K562 (cell line): ENCODE measurements around the gene NRSN2. TPM values are rescaled to one million over a fixed set of nuclear protein-coding genes. Genes with fewer than 3 reads are reported as not detected.

Experiments used
- ARID1B ChIP-seq: fragments of 450-650 bp; IDR thresholded peaks from 2 replicates; pipeline ENCODE4 v1.6.1; 2016; ENCODE audit warnings: antibody characterized with exemption, mild to moderate bottlenecking, inconsistent platforms
- ATF1 ChIP-seq, 2 experiments: fragments of 450-650 bp in 1 of 2; IDR thresholded peaks; 2 replicates each; pipeline ENCODE4 v1.6.1; 2016; ENCODE audit warnings: missing compliant biosample characterization in 1 of 2, missing genetic modification characterization in 1 of 2
- BCL6 ChIP-seq: fragments of 250-450 bp; sonication (Bioruptor Pico); IDR thresholded peaks from 2 replicates; pipeline ENCODE4 v1.4.0; 2020
- BRD4 ChIP-seq: fragments of 200-600 bp; sonication (generic); IDR thresholded peaks from 2 replicates; pipeline ENCODE4 v1.6.1; 2017; ENCODE audit warnings: inconsistent platforms
- C11orf30 ChIP-seq: fragments of 450-650 bp; IDR thresholded peaks from 2 replicates; pipeline ENCODE4 v1.6.1; 2016; ENCODE audit warnings: low read depth, mild to moderate bottlenecking
- CAMTA2 ChIP-seq: fragments of 250-450 bp; sonication (Bioruptor Pico); conservative IDR thresholded peaks from 2 replicates; pipeline ENCODE4 v1.5.1; 2022
- CHD2 ChIP-seq: IDR thresholded peaks from 2 replicates; pipeline ENCODE4 v1.6.1; 2011; ENCODE audit warnings: low read depth, low read length
- CREB1 ChIP-seq, 2 experiments: sonication (generic) in 1 of 2; formaldehyde crosslinking in 1 of 2; IDR thresholded peaks; 2 replicates each; pipeline versions ENCODE4 v1.6.1 to v1.8.0; 2012 to 2022; ENCODE audit warnings: inconsistent platforms in 1 of 2, mild to moderate bottlenecking in 1 of 2, missing genetic modification reagents in 1 of 2, moderate library complexity in 1 of 2
- CREM ChIP-seq: IDR thresholded peaks from 2 replicates; pipeline ENCODE4 v1.6.1; 2014; ENCODE audit warnings: antibody characterized with exemption, low read depth
- EP400 ChIP-seq: fragments of 450-650 bp; IDR thresholded peaks from 2 replicates; pipeline ENCODE4 v1.6.1; 2017; ENCODE audit warnings: antibody characterized with exemption, mild to moderate bottlenecking, moderate library complexity
- FOXJ3 ChIP-seq: sonication (generic); formaldehyde crosslinking; IDR thresholded peaks from 2 replicates; pipeline ENCODE4 v1.4.0; 2020; ENCODE audit warnings: mild to moderate bottlenecking, missing genetic modification reagents
- HOXB6 ChIP-seq: fragments of 250-450 bp; sonication (Bioruptor Pico); IDR thresholded peaks from 2 replicates; pipeline ENCODE4 v1.5.1; 2022; ENCODE audit warnings: mild to moderate bottlenecking, borderline replicate concordance
- JUND ChIP-seq, 2 experiments: IDR thresholded peaks; 2 replicates in 1 of 2; 3 replicates in 1 of 2; pipeline ENCODE4 v1.6.1; 2011; ENCODE audit warnings: borderline replicate concordance in 2 of 2, low read depth in 2 of 2, low read length in 2 of 2, improper control_type of control experiment in 1 of 2, missing biosample characterization in 1 of 2, missing genetic modification characterization in 1 of 2, missing genetic modification reagents in 1 of 2
- NFIC ChIP-seq: fragments of 450-650 bp; IDR thresholded peaks from 2 replicates; pipeline ENCODE4 v1.6.1; 2017; ENCODE audit warnings: mild to moderate bottlenecking, inconsistent platforms
- NFRKB ChIP-seq: fragments of 450-650 bp; IDR thresholded peaks from 2 replicates; pipeline ENCODE4 v1.6.1; 2016; ENCODE audit warnings: low read depth
- PHF20 ChIP-seq: fragments of 450-650 bp; IDR thresholded peaks from 2 replicates; pipeline ENCODE4 v1.6.1; 2018; ENCODE audit not compliant: partially characterized antibody
- RBM25 ChIP-seq: fragments of 200-400 bp; formaldehyde crosslinking; IDR thresholded peaks from 2 replicates; pipeline ENCODE4 v1.6.1; 2018; ENCODE audit warnings: low read length, low read depth, moderate library complexity; ENCODE audit not compliant: severe bottlenecking
- SAP30 ChIP-seq: fragments of 200-600 bp; sonication (generic); IDR thresholded peaks from 2 replicates; pipeline ENCODE4 v1.6.1; 2012; ENCODE audit warnings: borderline replicate concordance, low read depth, mild to moderate bottlenecking, moderate library complexity, low read length, control low read depth, inconsistent platforms; ENCODE audit not compliant: insufficient read depth, poor library complexity, severe bottlenecking
- SMAD1 ChIP-seq: fragments of 150-350 bp; IDR thresholded peaks from 2 replicates; pipeline ENCODE4 v1.6.1; 2014; ENCODE audit warnings: low read length, low read depth; ENCODE audit not compliant: partially characterized antibody
- SOX6 ChIP-seq: fragments of 450-650 bp; IDR thresholded peaks from 2 replicates; pipeline ENCODE4 v1.6.1; 2014; ENCODE audit warnings: mild to moderate bottlenecking
- TEAD1 ChIP-seq, 2 experiments: fragments of 450-650 bp in 1 of 2; sonication (generic) in 1 of 2; formaldehyde crosslinking; IDR thresholded peaks; 2 replicates each; pipeline versions ENCODE4 v1.4.0 to v1.8.0; 2020 to 2022; ENCODE audit warnings: mild to moderate bottlenecking in 2 of 2, missing genetic modification reagents in 1 of 2
- TOE1 ChIP-seq, 2 experiments: fragments of 450-650 bp in 1 of 2; sonication (generic) in 1 of 2; formaldehyde crosslinking in 1 of 2; IDR thresholded peaks; 2 replicates each; pipeline versions ENCODE4 v1.7.1 to v1.8.0; 2016 to 2022; ENCODE audit warnings: borderline replicate concordance in 2 of 2, mild to moderate bottlenecking in 2 of 2, antibody characterized with exemption in 1 of 2, inconsistent platforms in 1 of 2, low read depth in 1 of 2, missing genetic modification reagents in 1 of 2, moderate library complexity in 1 of 2
- TRIM24 ChIP-seq, 2 experiments: fragments of 450-650 bp; IDR thresholded peaks; 2 replicates each; pipeline ENCODE4 v1.6.1; 2016
- YY1 ChIP-seq, 3 experiments: IDR thresholded peaks; 2 replicates each; pipeline ENCODE4 v1.6.1; 2011; ENCODE audit warnings: low read length in 2 of 3, mild to moderate bottlenecking in 2 of 3, moderate library complexity in 2 of 3, borderline replicate concordance in 1 of 3, control low read depth in 1 of 3, low read depth in 1 of 3; ENCODE audit not compliant: insufficient read depth in 3 of 3, insufficient replicate concordance in 2 of 3, control insufficient read depth in 1 of 3, insufficient read length in 1 of 3; ENCODE audit errors: extremely low read depth in 1 of 3
- ZNF174 ChIP-seq: fragments of 250-450 bp; sonication (Bioruptor Pico); IDR thresholded peaks from 2 replicates; pipeline ENCODE4 v1.4.0; 2020; ENCODE audit warnings: mild to moderate bottlenecking
- ZNF780A ChIP-seq: fragments of 250-450 bp; sonication (Bioruptor Pico); IDR thresholded peaks from 2 replicates; pipeline ENCODE4 v1.5.0; 2021; ENCODE audit warnings: mild to moderate bottlenecking
- ZNF785 ChIP-seq: fragments of 250-450 bp; sonication (Bioruptor Pico); IDR thresholded peaks from 2 replicates; pipeline ENCODE4 v1.4.0; 2020; ENCODE audit warnings: mild to moderate bottlenecking
- polyA plus RNA-seq, 8 experiments: library from polyadenylated mRNA; depleted of rRNA in 4 of 8; stranded (reverse) in 5 of 8; unstranded in 3 of 8; fragments of >200 nt; fragmentation: Nextera tagmentation in 2 of 8; fragmentation: Illumina TruSeq in 1 of 8; extraction: Ambion mirVana in 2 of 8; extraction: Trizol in 1 of 8; gene quantifications; 2 replicates each; pipeline versions ENCODE4 v1.2.1 to v1.2.3, GENCODE V29; 2011 to 2014; ENCODE audit warnings: inconsistent platforms in 1 of 8, missing spikeins in 1 of 8
- total RNA-seq, 7 experiments: library from RNA; depleted of rRNA in 6 of 7; stranded (reverse); fragments of >200 nt in 6 of 7; fragmentation: Illumina TruSeq in 2 of 7; extraction: Trizol in 2 of 7; gene quantifications; 2 replicates each; pipeline versions ENCODE4 v1.2.1 to v1.2.3, GENCODE V29; 2011 to 2021; ENCODE audit warnings: low replicate concordance in 1 of 7
- TF ChIP-seq, protein P1 (sequence below): sonication (generic); formaldehyde crosslinking; IDR thresholded peaks from 2 replicates; pipeline ENCODE4 v1.8.1; 2022; ENCODE audit warnings: missing genetic modification reagents

NRSN2 gene
- total and polyA plus RNA-seq, 9 of the 15 experiments (the other 6 are each of a cell fraction or from before 2014, with no cell fraction given) = 7.5 to 29.7 (median 11.1) TPM

- no peak for TF ChIP-seq ARID1B
- TF ChIP-seq RBM25 = no peak
- TF ChIP-seq EP400 = peak; percentile 29; the same call in 1 of the 2 replicates
- TF ChIP-seq ZNF785 (CRISPR knock-in tag) = no peak
- no peak for TF ChIP-seq HOXB6
- no peak for TF ChIP-seq CHD2
- peak; percentile 38 for TF ChIP-seq SAP30
- peak; percentile 1; the same call in 1 of the 2 replicates for TF ChIP-seq BRD4
- TF ChIP-seq FOXJ3 (CRISPR knock-in tag) = no peak
- no peak for TF ChIP-seq TOE1 (IDR thresholded peaks at IDR 0.05; ENCODE audit: borderline replicate concordance)
- TF ChIP-seq TOE1 (CRISPR knock-in tag; IDR thresholded peaks at IDR 0.05; ENCODE audit: borderline replicate concordance, low read depth) = no peak
- TF ChIP-seq, protein P1, sequence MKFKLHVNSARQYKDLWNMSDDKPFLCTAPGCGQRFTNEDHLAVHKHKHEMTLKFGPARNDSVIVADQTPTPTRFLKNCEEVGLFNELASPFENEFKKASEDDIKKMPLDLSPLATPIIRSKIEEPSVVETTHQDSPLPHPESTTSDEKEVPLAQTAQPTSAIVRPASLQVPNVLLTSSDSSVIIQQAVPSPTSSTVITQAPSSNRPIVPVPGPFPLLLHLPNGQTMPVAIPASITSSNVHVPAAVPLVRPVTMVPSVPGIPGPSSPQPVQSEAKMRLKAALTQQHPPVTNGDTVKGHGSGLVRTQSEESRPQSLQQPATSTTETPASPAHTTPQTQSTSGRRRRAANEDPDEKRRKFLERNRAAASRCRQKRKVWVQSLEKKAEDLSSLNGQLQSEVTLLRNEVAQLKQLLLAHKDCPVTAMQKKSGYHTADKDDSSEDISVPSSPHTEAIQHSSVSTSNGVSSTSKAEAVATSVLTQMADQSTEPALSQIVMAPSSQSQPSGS = no peak
- no peak for TF ChIP-seq PHF20
- peak in 1 of 2 experiments; percentile 18; a peak in 1 of 4 replicates for TF ChIP-seq TRIM24 (IDR thresholded peaks at IDR 0.05)
- no peak for TF ChIP-seq JUND (IDR thresholded peaks at IDR 0.05; ENCODE audit: borderline replicate concordance, low read depth, low read length)
- TF ChIP-seq JUND (tag; IDR thresholded peaks at IDR 0.05; ENCODE audit: borderline replicate concordance, low read depth, low read length) = no peak; the same call in 2 of the 3 replicates
- no peak for TF ChIP-seq BCL6 (CRISPR knock-in tag)
- peak; percentile 25 for TF ChIP-seq CREM
- no peak for TF ChIP-seq SOX6
- TF ChIP-seq SMAD1 = no peak
- TF ChIP-seq YY1 (IDR thresholded peaks at IDR 0.05; ENCODE audit: borderline replicate concordance in 1 of 3, control insufficient read depth in 1 of 3, extremely low read depth in 1 of 3, insufficient read depth in 3 of 3, insufficient read length in 1 of 3, insufficient replicate concordance in 2 of 3, low read depth in 1 of 3, low read length in 2 of 3) = peak in 1 of 3 experiments; percentile 8
- TF ChIP-seq CAMTA2 (CRISPR knock-in tag) = no peak
- TF ChIP-seq CREB1 (IDR thresholded peaks at IDR 0.05) = no peak
- no peak for TF ChIP-seq CREB1 (CRISPR knock-in tag; IDR thresholded peaks at IDR 0.05)
- TF ChIP-seq ATF1 (CRISPR knock-in tag; IDR thresholded peaks at IDR 0.05) = no peak
- TF ChIP-seq ATF1 (tag; IDR thresholded peaks at IDR 0.05) = no peak
- TF ChIP-seq NFIC = peak; percentile 52; the same call in 1 of the 2 replicates
- TF ChIP-seq NFRKB = no peak; the same call in 1 of the 2 replicates
- TF ChIP-seq TEAD1 (CRISPR knock-in tag; IDR thresholded peaks at IDR 0.05) = peak in 1 of 2 experiments; percentile 29; a peak in 1 of 4 replicates
- no peak for TF ChIP-seq ZNF174 (CRISPR knock-in tag)
- no peak for TF ChIP-seq C11orf30
- TF ChIP-seq ZNF780A = no peak
Measured at GRCh38 chr20:297925-298775, 48.8 kb upstream of the NRSN2 start (continued).
